ENCODE measurements around the gene LARP1. TPM values are rescaled to one million over a fixed set of nuclear protein-coding genes. Genes with fewer than 3 reads are reported as not detected.

LARP1 gene
- total RNA-seq, 2 experiments from 2014 or later, result 200 to 203 TPM

DNA sequence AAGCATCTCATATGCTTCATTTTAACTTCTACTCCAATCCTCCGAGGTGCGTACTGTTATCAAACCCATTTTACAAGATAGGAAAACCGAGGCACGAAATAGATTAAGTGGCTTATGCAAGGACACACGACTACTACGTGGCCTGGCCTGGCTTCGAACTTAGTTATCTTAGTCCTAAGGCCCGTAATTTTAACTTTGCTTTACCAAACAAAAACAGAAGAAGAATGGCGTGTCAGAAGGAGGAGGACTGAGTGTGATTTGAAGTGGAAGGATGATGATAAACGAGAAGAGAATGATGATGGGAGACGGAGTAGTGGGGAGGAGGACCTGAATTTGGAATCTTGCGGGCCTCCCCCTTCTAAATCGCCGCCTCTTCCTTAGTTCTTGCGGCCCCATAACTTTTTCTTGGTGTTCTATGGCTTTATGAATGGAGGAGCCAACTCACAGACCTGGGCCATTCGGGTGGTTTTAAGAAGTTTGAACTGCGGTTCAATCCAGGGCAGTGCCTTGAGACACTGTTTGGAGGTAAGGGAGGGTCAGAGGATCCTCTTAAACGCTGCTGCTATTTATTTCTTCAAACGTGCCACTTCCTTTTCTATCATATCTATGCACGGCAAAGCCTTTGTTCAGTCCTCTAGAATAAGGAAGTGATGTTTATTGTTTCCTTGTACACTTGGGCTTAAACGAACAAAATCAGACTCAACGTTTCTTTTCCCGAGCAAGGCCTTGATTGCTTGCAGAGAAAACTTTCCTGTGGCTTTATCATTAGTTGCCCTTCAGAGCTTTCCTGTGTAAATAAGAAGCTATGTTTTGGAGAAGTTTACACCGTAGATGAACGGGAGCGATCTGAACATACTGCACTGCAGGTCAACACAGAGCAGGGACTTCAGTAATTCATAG lies 104.0 kb downstream of the LARP1 start:
- CTCF ChIA-PET, result interaction anchor here (0.9 kb wide), 1 partner anchor 208 kb away, joined by 3 read pairs; no protein-coding TSS in a partner anchor

GRCh38 chr5:154860123-154860522 lies 104.9 kb downstream of the LARP1 start:
- peak; percentile 48 for DNase-seq
- intact Hi-C loops (cut with micrococcal nuclease), result no loop called here
- peaks cover 46% of the 10 kb centered on the region for H3K4me1 Mint-ChIP-seq (ENCODE audit: low read depth)
- H3K9me3 Mint-ChIP-seq, result no peaks in the 10 kb centered on the region
- peaks cover 30% of the 10 kb centered on the region for H3K36me3 Mint-ChIP-seq (ENCODE audit: low read depth)
- no peaks in the 10 kb centered on the region for H3K27me3 Mint-ChIP-seq (ENCODE audit: low read depth)
- H3K4me3 Mint-ChIP-seq, result peak overlapping the region; percentile 88
- H3K27ac Mint-ChIP-seq, result peak overlapping the region; percentile 94
- CTCF ChIA-PET, result no interaction called here

More for the DNA sequence above, 104.0 kb downstream of the LARP1 start:
- H3K27me3 Mint-ChIP-seq (ENCODE audit: low read depth), result no peaks in the 10 kb centered on the region
- H3K36me3 Mint-ChIP-seq (ENCODE audit: low read depth), result peaks cover 25% of the 10 kb centered on the region
- peak overlapping the region; percentile 94 for H3K27ac Mint-ChIP-seq
- intact Hi-C loops (cut with micrococcal nuclease), result loop anchor here (1.0 to 5.0 kb wide), 9 partner anchors 30 to 821 kb away; partner anchors contain the start of genes FAM114A2, GALNT10, GEMIN5 and LARP1
- peaks cover 42% of the 10 kb centered on the region for H3K4me1 Mint-ChIP-seq (ENCODE audit: low read depth)
- DNase-seq, result peak; percentile 18
- H3K9me3 Mint-ChIP-seq, result no peaks in the 10 kb centered on the region
- peak overlapping the region; percentile 88 for H3K4me3 Mint-ChIP-seq

DNA sequence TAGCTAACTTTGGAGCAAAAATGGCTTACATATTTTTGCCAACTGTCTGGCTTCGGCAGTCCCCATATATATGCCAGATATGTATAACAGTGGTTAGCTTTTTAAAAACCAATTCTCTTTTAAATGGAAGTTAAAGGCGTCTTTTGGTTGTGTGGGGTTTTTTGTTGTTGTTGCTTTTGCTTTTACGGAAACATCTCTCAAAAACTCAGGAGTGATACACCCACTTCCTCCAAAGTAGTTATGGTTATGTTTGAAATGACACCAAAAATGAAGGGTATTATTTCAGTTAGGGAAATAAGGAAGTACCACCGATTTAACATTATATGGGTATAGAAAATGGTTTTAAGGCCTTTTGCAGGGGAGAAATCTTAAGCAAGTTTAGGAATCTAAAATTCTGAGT lies 105.6 kb downstream of the LARP1 start:
- intact Hi-C loops (cut with micrococcal nuclease), result no loop called here
- peaks cover 36% of the 10 kb centered on the region for H3K36me3 Mint-ChIP-seq (ENCODE audit: low read depth)
- no peaks in the 10 kb centered on the region for H3K9me3 Mint-ChIP-seq
- DNase-seq, result no peak
- H3K4me3 Mint-ChIP-seq, result peak overlapping the region; percentile 88
- peak overlapping the region; percentile 94 for H3K27ac Mint-ChIP-seq
- CTCF ChIA-PET, result no interaction called here
- no peaks in the 10 kb centered on the region for H3K27me3 Mint-ChIP-seq (ENCODE audit: low read depth)
- peaks cover 52% of the 10 kb centered on the region for H3K4me1 Mint-ChIP-seq (ENCODE audit: low read depth)

DNA sequence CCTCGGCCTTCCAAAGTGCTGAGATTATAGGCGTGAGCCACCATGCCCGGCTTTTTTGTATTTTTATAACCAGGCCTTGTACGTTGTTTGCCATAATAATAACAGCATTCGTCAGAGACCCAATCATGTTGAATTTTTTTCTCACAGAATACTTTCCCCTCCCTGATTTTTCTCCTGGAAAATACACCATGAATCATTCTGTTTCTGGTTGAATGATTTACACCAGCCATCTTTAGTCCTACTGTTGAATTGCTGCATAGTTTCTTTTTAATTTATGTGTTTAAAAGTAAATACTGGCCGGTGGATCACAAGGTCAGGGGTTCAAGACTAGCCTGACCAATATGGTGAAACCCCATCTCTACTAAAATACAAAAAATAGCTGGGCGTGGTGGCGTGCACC lies 106.8 kb downstream of the LARP1 start:
- no peak for DNase-seq
- intact Hi-C loops (cut with micrococcal nuclease), result no loop called here
- H3K36me3 Mint-ChIP-seq (ENCODE audit: low read depth), result peaks cover 41% of the 10 kb centered on the region
- peak overlapping the region; percentile 65 for H3K27ac Mint-ChIP-seq
- H3K27me3 Mint-ChIP-seq (ENCODE audit: low read depth), result no peaks in the 10 kb centered on the region
- peaks cover 55% of the 10 kb centered on the region for H3K4me1 Mint-ChIP-seq (ENCODE audit: low read depth)
- CTCF ChIA-PET, result interaction anchor here (0.6 kb wide), 1 partner anchor 29 kb away, joined by 4 read pairs; no protein-coding TSS in a partner anchor
- no peaks in the 10 kb centered on the region for H3K9me3 Mint-ChIP-seq
- peak overlapping the region; percentile 32 for H3K4me3 Mint-ChIP-seq

DNA sequence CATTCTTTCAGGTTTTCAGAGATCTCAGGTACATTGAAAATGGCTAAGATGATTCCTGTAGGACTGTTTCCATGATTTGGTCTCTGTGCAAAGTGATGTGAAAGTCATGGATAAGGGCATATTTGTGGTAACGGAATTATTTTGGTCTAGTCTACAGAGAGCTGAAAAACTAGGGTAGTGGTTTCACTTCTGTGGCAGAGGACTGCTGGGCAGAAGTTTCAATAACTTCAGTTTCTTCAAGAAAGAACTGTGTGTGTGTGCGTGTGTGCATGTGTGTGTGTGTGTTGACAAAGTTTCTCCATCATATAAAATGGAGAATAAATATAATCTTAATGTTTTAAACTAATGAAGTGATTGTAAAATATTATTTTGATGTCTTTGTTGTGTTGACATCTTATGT lies 107.6 kb downstream of the LARP1 start:
- no peak overlapping the region for H3K4me3 Mint-ChIP-seq
- no peaks in the 10 kb centered on the region for H3K27me3 Mint-ChIP-seq (ENCODE audit: low read depth)
- H3K4me1 Mint-ChIP-seq (ENCODE audit: low read depth), result peaks cover 54% of the 10 kb centered on the region
- CTCF ChIA-PET, result interaction anchor here (0.6 kb wide), 1 partner anchor 30 kb away, joined by 4 read pairs; no protein-coding TSS in a partner anchor
- peak overlapping the region; percentile 65 for H3K27ac Mint-ChIP-seq
- H3K36me3 Mint-ChIP-seq (ENCODE audit: low read depth), result peaks cover 41% of the 10 kb centered on the region
- DNase-seq, result no peak
- no peaks in the 10 kb centered on the region for H3K9me3 Mint-ChIP-seq
- intact Hi-C loops (cut with micrococcal nuclease), result no loop called here

DNA sequence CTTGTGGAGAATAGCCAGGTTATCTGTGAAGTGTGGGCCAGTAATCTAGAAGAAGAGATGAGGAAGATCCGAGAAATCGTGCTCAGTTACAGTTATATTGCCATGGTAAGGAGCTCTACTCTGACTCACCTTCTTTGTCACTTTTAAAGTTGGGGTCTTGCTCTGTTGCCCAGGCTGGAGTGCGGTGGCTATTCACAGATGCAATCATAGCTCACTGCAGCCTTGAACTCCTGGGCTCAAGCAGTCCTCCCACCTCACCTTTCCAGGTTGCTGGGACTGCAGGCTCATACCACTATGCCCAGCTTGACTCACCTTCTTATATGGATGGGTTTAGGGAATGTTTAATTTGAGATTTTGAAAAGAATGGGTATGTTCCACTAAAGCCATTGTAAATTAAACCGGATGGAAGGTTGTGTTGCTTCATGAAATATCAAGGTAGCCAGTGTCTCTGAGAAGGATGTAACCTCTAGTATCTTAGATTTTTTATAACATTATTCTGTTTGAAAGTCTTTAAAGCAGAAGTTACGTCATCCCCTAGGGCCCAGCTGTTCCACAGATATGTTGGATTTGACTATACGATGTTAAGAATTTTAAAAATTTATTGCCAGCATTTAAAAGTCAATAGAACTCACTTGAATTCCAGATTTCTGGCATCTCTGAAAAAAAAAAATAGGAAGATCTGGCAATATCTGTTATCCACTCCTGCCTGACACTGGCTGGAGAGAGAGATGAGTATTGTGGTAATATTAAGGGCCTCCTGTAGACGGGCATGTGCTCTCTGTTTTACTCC lies 108.3 kb downstream of the LARP1 start:
- CTCF ChIA-PET, result no interaction called here
- no peak for DNase-seq
- Mint-ChIP-seq H3K4me3 (no peak overlapping the region), H3K27ac (no peak overlapping the region), H3K36me3 (ENCODE audit: low read depth) (peaks cover 42% of the 10 kb centered on the region), H3K4me1 (ENCODE audit: low read depth) (peaks cover 54% of the 10 kb centered on the region), H3K27me3 (ENCODE audit: low read depth) (no peaks in the 10 kb centered on the region), H3K9me3 (no peaks in the 10 kb centered on the region)
- intact Hi-C loops (cut with micrococcal nuclease), result no loop called here

GRCh38 chr5:154865466-154866184 lies 110.4 kb downstream of the LARP1 start:
- intact Hi-C loops (cut with micrococcal nuclease), result no loop called here
- CTCF ChIA-PET, result no interaction called here
- DNase-seq, result no peak
- Mint-ChIP-seq H3K36me3 (ENCODE audit: low read depth) (peaks cover 38% of the 10 kb centered on the region), H3K9me3 (no peaks in the 10 kb centered on the region), H3K27me3 (ENCODE audit: low read depth) (no peaks in the 10 kb centered on the region), H3K27ac (peak overlapping the region; percentile 30), H3K4me3 (no peak overlapping the region), H3K4me1 (ENCODE audit: low read depth) (peaks cover 46% of the 10 kb centered on the region)

DNA sequence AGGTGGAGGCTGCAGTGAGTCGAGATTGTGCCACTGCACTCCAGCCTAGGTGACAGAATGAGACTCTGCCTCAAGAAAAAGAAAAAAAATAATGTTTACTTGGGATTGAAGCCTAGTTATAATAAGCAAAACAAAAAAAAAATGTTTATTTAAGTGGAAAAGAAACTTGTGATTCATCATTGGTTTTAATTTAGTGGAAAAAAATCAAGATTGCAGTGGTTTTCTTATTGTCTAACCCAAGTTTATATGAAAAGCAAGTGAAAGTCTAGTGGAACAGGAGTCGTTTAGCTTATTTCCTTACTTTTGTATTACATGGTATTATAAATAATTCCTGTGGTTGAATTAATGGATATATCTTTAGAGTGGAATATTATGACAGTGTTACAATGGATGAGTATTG lies 111.7 kb downstream of the LARP1 start:
- Mint-ChIP-seq H3K4me1 (ENCODE audit: low read depth) (peaks cover 34% of the 10 kb centered on the region), H3K36me3 (ENCODE audit: low read depth) (peaks cover 42% of the 10 kb centered on the region), H3K27me3 (ENCODE audit: low read depth) (no peaks in the 10 kb centered on the region), H3K4me3 (no peak overlapping the region), H3K9me3 (no peaks in the 10 kb centered on the region), H3K27ac (no peak overlapping the region)
- DNase-seq, result no peak
- CTCF ChIA-PET, result interaction anchor here (0.9 kb wide), 1 partner anchor 215 kb away, joined by 3 read pairs; no protein-coding TSS in a partner anchor
- intact Hi-C loops (cut with micrococcal nuclease), result no loop called here

Small RNA genes within 50 kb of the gene (microRNA-seq; reads per million reads assigned to microRNA genes)
- not detected for gene MIR378H (ENCODE audit: borderline microRNAs expressed, borderline replicate concordance)

Other genes with a start within 250 kb of the LARP1 start
- not detected for gene FAXDC2, start 95.2 kb downstream of the LARP1 start, total RNA-seq
- gene CNOT8, start 103.2 kb downstream of the LARP1 start, total RNA-seq, result 10 to 100 TPM; 63.5 to 65.3 TPM
- 10 to 100 TPM; 20.1 to 23.3 TPM for gene GEMIN5, start 182.8 kb downstream of the LARP1 start, total RNA-seq
- gene MRPL22, start 185.7 kb downstream of the LARP1 start, total RNA-seq, result 10 to 100 TPM; 88.3 to 92.2 TPM